GM12801 (cell line): Measurements from ENCODE around the gene KCNE1.

Source experiments
- TF ChIP-seq, protein P1 (sequence below): IDR thresholded peaks from one replicate; pipeline ENCODE4 v1.5.1; 2011; ENCODE audit warnings: control low read depth; ENCODE audit not compliant: insufficient read length; ENCODE audit errors: extremely low read depth

KCNE1 gene

GRCh38 chr21:34535886-34536285 lies 23.9 kb upstream of the KCNE1 start:
- TF ChIP-seq, protein P1, sequence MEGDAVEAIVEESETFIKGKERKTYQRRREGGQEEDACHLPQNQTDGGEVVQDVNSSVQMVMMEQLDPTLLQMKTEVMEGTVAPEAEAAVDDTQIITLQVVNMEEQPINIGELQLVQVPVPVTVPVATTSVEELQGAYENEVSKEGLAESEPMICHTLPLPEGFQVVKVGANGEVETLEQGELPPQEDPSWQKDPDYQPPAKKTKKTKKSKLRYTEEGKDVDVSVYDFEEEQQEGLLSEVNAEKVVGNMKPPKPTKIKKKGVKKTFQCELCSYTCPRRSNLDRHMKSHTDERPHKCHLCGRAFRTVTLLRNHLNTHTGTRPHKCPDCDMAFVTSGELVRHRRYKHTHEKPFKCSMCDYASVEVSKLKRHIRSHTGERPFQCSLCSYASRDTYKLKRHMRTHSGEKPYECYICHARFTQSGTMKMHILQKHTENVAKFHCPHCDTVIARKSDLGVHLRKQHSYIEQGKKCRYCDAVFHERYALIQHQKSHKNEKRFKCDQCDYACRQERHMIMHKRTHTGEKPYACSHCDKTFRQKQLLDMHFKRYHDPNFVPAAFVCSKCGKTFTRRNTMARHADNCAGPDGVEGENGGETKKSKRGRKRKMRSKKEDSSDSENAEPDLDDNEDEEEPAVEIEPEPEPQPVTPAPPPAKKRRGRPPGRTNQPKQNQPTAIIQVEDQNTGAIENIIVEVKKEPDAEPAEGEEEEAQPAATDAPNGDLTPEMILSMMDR = no peak

- TF ChIP-seq, protein P1 = no peak
Measured at GRCh38 chr21:34534522-34534921, 22.5 kb upstream of the KCNE1 start.

GRCh38 chr21:34533938-34534337 lies 21.9 kb upstream of the KCNE1 start:
- TF ChIP-seq, protein P1 = no peak

- TF ChIP-seq, protein P1 = no peak
Measured at GRCh38 chr21:34531399-34531798, 19.4 kb upstream of the KCNE1 start.

DNA sequence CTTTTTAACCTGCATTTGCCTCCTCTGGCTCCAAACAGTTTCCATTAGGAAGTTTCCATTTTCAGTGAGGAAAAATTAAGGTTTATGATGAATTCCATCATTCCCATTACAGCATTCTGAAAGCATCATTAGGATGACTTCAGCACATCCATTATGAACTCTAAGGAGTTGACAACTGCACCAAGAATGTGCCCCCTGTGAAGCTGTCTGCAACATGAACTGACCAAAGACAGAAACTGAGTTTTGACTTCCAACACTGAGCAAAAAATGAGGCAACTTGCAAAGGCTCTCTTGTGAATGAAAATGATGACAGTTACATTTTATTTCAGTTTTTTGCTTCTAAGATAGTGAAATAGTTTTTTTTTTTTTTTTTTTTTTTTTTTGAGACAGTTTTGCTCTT lies 18.3 kb upstream of the KCNE1 start:
- TF ChIP-seq, protein P1 = no peak

GRCh38 chr21:34528131-34528561 lies 16.1 kb upstream of the KCNE1 start:
- TF ChIP-seq, protein P1 = no peak

GRCh38 chr21:34526618-34527290 lies 14.7 kb upstream of the KCNE1 start:
- TF ChIP-seq, protein P1 = no peak
